AG04449 (cell line): ENCODE results near the gene FNTB.

Source experiments
- CTCF ChIA-PET: fragments of 350-600 bp; formaldehyde crosslinking; extraction: SDS; loops from one replicate; lab custom pipeline; 2021; ENCODE audit warnings: antibody characterized with exemption; lab: Yijun Ruan, JAX
- POLR2A ChIA-PET: fragments of 400-600, 350-600 bp; formaldehyde crosslinking; extraction: SDS; loops from one replicate; lab custom pipeline; 2020; ENCODE audit warnings: antibody characterized with exemption, inconsistent platforms; lab: Yijun Ruan, JAX
- DNase-seq: peaks from one replicate; pipeline ENCODE4 v3.0.0-alpha.2; 2010; ENCODE audit warnings: low read depth, low spot score
- H3K4me3 ChIP-seq: 2 replicates; pipeline ENCODE4 v1.5.1; 2011; ENCODE audit warnings: low read depth, mild to moderate bottlenecking, control low read depth, low read length
- TF ChIP-seq, protein P1 (sequence below): IDR thresholded peaks from one replicate; pipeline ENCODE4 v1.5.1; 2011; ENCODE audit warnings: mild to moderate bottlenecking, moderate library complexity, low read length, control low read depth, inconsistent platforms; ENCODE audit not compliant: insufficient read depth; ENCODE audit errors: missing control alignments

The FNTB gene

DNA sequence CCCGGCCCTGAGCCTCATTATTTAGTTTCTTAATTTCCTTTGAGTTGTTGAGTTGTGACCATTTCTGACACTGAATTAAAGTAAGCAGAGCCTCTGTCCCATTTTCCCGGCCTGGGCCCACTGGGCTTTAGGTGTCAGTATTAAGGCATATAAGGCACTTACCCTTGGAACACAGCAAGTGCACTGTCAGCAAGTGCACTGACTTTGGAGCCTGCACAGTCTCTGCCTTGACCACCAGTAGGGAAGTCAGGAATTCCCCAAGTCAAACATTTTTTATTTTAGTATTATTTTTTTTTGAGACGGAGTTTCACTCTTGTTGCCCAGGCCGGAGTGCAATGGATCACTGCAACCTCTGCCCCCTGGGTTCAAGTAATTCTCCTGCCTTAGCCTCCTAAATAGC lies 59.0 kb downstream of the FNTB start:
- TF ChIP-seq, protein P1, sequence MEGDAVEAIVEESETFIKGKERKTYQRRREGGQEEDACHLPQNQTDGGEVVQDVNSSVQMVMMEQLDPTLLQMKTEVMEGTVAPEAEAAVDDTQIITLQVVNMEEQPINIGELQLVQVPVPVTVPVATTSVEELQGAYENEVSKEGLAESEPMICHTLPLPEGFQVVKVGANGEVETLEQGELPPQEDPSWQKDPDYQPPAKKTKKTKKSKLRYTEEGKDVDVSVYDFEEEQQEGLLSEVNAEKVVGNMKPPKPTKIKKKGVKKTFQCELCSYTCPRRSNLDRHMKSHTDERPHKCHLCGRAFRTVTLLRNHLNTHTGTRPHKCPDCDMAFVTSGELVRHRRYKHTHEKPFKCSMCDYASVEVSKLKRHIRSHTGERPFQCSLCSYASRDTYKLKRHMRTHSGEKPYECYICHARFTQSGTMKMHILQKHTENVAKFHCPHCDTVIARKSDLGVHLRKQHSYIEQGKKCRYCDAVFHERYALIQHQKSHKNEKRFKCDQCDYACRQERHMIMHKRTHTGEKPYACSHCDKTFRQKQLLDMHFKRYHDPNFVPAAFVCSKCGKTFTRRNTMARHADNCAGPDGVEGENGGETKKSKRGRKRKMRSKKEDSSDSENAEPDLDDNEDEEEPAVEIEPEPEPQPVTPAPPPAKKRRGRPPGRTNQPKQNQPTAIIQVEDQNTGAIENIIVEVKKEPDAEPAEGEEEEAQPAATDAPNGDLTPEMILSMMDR, result no peak
- CTCF ChIA-PET, result interaction anchor here (0.7 kb wide), 1 partner anchor 23 kb away, joined by 3 read pairs; no protein-coding TSS in a partner anchor
- no peak overlapping the region for H3K4me3 ChIP-seq
- POLR2A ChIA-PET, result no interaction called here
- no peak for DNase-seq

DNA sequence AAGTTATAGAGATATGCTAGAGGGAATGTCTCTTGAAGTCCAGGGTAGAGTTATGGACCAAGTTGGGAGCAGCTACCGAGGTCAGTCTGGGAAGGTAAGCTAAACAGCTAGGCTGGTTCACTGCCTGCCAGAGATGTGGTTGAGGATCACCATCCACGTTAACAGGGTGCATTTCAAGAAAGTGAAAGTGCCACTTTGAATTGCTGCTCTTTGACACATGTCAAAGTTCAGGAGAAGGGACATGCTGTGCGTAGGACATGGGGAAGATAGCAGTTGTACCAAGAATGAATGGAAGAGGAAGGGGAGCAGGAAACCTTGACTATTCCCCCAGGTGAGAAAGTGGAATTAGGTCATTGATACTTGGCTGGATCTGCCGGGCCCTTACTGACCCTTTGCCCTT lies 66.1 kb downstream of the FNTB start:
- no peak overlapping the region for H3K4me3 ChIP-seq
- CTCF ChIA-PET, result interaction anchor here (2.7 kb wide), 1 partner anchor 33 kb away, joined by 7 read pairs; no protein-coding TSS in a partner anchor
- POLR2A ChIA-PET, result no interaction called here
- TF ChIP-seq, protein P1, result no peak
- DNase-seq, result no peak

DNA sequence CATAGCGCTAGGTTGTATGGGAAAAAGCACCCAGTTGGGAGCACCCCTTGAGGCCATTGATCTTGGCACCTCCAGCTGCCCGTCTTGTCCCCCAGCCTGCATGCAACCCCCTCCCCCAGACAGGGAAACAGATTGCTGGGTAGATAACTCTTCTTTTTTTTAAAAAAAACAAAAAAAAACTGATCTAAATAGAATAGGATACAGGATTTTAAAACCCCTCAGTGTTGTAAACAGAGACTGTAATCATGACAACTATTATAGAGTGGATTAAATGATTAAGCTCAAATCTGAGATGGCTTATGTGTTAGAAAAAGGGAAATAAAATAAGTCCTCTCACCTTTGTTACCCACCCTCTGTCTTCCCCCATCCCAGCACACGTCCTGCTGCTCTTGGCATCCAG lies 66.8 kb downstream of the FNTB start:
- H3K4me3 ChIP-seq, result no peak overlapping the region
- no peak for DNase-seq
- ChIA-PET CTCF (no interaction called here), POLR2A (no interaction called here)
- TF ChIP-seq, protein P1, result no peak

DNA sequence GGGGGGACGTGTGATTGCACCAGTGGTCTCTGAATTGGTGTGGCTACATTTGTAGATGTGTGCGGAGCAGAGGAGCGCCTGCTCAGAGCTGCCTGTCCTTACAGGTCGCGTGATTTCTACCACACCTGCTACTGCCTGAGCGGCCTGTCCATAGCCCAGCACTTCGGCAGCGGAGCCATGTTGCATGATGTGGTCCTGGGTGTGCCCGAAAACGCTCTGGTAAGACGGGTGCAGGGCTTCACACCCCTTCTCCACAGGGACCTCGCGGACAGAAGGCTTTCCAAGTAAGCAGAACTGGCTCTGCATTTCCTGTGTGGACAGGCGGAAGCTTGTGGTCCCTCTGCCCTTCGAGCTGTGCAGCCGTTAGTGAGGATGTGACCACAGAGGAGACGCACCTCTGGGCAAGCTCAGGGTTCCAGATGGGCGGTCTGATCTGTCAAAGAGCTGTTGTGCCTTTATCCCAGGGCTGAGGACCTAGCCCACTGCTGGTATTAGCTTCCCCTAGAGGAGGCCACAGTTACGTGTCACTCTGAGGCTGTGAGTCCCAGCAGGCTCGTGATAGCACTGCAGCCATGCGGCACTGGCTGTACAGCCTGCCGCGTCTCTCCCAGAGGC lies 67.9 kb downstream of the FNTB start:
- CTCF ChIA-PET, result no interaction called here
- POLR2A ChIA-PET, result no interaction called here
- DNase-seq, result no peak
- no peak overlapping the region for H3K4me3 ChIP-seq
- TF ChIP-seq, protein P1, result no peak

DNA sequence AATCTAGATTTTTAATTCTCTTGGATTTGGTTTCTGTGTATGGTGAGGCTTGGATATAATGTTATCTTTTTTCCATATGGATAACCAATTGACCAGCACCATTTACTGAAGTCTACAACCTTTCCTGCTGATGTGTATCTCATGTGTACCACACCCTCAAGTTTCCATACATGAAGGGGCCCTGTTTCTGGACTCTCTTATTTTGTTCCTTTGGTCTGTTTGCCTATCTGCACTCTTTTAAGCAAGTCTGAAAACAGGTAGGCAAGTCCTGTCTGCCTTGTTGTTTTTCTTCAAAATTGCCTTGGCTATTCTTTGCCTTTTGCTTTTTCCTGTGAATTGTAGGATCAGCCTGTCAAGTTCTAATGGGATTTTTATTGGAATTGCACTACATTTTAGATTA lies 71.0 kb downstream of the FNTB start:
- ChIA-PET CTCF (no interaction called here), POLR2A (no interaction called here)
- no peak for DNase-seq
- no peak overlapping the region for H3K4me3 ChIP-seq
- TF ChIP-seq, protein P1, result no peak

DNA sequence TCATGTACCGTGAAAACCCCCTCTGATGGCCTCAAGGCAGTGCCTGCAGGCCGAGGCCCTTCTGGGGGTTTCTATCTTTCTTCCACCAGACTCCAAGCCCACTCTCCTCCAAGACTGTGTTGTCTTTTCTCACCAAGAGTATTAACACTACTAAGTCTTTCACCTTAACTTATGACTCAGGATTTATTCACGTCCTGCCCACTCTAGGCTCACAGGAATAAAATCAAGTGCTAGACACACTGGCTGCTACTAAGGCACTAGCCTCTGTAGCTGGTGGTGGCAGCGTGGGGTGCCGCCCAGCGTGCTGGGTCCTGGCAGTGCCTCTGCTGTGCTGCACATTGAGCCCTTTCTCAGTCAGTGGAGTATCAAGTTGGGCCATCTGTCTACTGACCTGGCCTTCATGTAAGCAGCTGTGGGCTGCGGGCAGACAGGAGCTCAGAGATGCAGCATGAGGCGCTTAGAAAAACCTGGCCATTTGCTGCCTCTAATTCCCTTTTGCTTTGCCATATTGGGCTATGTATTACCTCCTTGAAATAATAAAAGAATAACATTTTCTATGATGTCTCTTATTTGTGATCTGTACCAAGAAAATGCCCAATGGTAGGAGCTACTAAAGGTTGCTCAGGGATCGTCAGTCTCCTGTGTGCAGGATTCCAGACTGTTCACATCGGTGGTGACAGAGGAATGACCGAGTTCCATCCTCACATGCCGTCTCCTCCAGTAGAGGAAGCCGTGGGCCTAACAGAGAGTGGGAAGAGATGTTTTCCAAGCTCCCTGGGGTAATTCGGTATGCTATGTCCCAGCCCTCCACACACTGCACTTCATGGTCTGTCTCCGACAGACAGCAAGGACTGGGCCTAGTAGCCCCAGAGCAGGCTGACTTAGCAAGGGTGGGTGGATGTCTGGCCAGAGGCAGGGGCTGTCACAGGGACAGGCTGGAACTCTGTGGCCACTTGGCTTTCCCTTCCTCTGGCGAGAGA lies 75.7 kb downstream of the FNTB start:
- TF ChIP-seq, protein P1, result no peak
- no peak overlapping the region for H3K4me3 ChIP-seq
- CTCF ChIA-PET, result interaction anchor here (1.3 kb wide), 1 partner anchor 47 kb away, joined by 3 read pairs; no protein-coding TSS in a partner anchor
- no peak for DNase-seq
- POLR2A ChIA-PET, result no interaction called here
